ENCODE results near the gene ST3GAL4.
"Not testable (repeated sequence)": the region's sequence is repeated elsewhere in the genome, so short reads cannot be mapped to it uniquely, and the experiment has no call there.

ST3GAL4 gene

GRCh38 chr11:126370016-126370415 is 14.5 kb downstream of the ST3GAL4 start:
- TF ChIP-seq CTCF (conservative IDR thresholded peaks at IDR 0.05; ENCODE audit: low read length) (no peak), EZH2phosphoT487 (IDR thresholded peaks at IDR 0.05; ENCODE audit: borderline replicate concordance) (no peak)
- no peak overlapping the region for H3K4me3 ChIP-seq (ENCODE audit: low read length, poor library complexity, severe bottlenecking)

GRCh38 chr11:126371595-126371994 is 16.1 kb downstream of the ST3GAL4 start:
- Histone ChIP-seq H3K9ac (ENCODE audit: low read depth, low read length, poor library complexity, severe bottlenecking) (no peak overlapping the region), H3K27me3 (ENCODE audit: insufficient read depth, low read length, poor library complexity, severe bottlenecking) (no peaks in the 10 kb centered on the region), H3K9me2 (replicated peaks; ENCODE audit: low read depth, low read length) (no peaks in the 10 kb centered on the region), H4K20me1 (ENCODE audit: insufficient read depth, low read length, poor library complexity, severe bottlenecking) (peaks cover 10% of the 10 kb centered on the region), H3K79me2 (ENCODE audit: insufficient read depth, low read length) (peaks cover 95% of the 10 kb centered on the region), H2AFZ (ENCODE audit: low read length) (no peak overlapping the region), H3K4me1 (ENCODE audit: insufficient read depth, low read length, poor library complexity, severe bottlenecking) (peaks cover 34% of the 10 kb centered on the region), H3F3A (ENCODE audit: low read depth) (no peaks in the 10 kb centered on the region), H3K4me2 (ENCODE audit: low read depth, low read length, poor library complexity, severe bottlenecking) (no peak overlapping the region), H3K4me3 (ENCODE audit: low read length, poor library complexity, severe bottlenecking) (no peak overlapping the region), H3K9me3 (ENCODE audit: insufficient read depth, low read depth, low read length) (no peaks in the 10 kb centered on the region), H3K36me3 (ENCODE audit: insufficient read depth, low read length) (0 out of 2 replicates have a peak, but pooled peaks cover 4% of the 10 kb centered on the region)
- TF ChIP-seq CTCF (conservative IDR thresholded peaks at IDR 0.05; ENCODE audit: low read length), result no peak
- no peak for TF ChIP-seq EZH2phosphoT487 (IDR thresholded peaks at IDR 0.05; ENCODE audit: borderline replicate concordance)

More at GRCh38 chr11:126370016-126370415, 14.5 kb downstream of the ST3GAL4 start:
- Histone ChIP-seq H4K20me1 (ENCODE audit: insufficient read depth, low read length, poor library complexity, severe bottlenecking) (peaks cover 12% of the 10 kb centered on the region), H3K79me2 (ENCODE audit: insufficient read depth, low read length) (peaks cover 92% of the 10 kb centered on the region), H3K4me1 (ENCODE audit: insufficient read depth, low read length, poor library complexity, severe bottlenecking) (peaks cover 36% of the 10 kb centered on the region), H3K9me2 (replicated peaks; ENCODE audit: low read depth, low read length) (no peaks in the 10 kb centered on the region), H3K4me2 (ENCODE audit: low read depth, low read length, poor library complexity, severe bottlenecking) (peak overlapping the region; percentile 13), H3K9me3 (ENCODE audit: insufficient read depth, low read depth, low read length) (no peaks in the 10 kb centered on the region), H2AFZ (ENCODE audit: low read length) (no peak overlapping the region), H3K36me3 (ENCODE audit: insufficient read depth, low read length) (0 out of 2 replicates have a peak, but pooled peaks cover 4% of the 10 kb centered on the region), H3K27me3 (ENCODE audit: insufficient read depth, low read length, poor library complexity, severe bottlenecking) (no peaks in the 10 kb centered on the region), H3K9ac (ENCODE audit: low read depth, low read length, poor library complexity, severe bottlenecking) (no peak overlapping the region), H3F3A (ENCODE audit: low read depth) (no peaks in the 10 kb centered on the region)

- H3K9me3 ChIP-seq (ENCODE audit: insufficient read depth, low read depth, low read length); H3K9me2 ChIP-seq (replicated peaks; ENCODE audit: low read depth, low read length); H3K9ac ChIP-seq (ENCODE audit: low read depth, low read length, poor library complexity, severe bottlenecking); H3K27me3 ChIP-seq (ENCODE audit: insufficient read depth, low read length, poor library complexity, severe bottlenecking); H3K36me3 ChIP-seq (ENCODE audit: insufficient read depth, low read length); H2AFZ ChIP-seq (ENCODE audit: low read length); H3F3A ChIP-seq (ENCODE audit: low read depth); H3K4me2 ChIP-seq (ENCODE audit: low read depth, low read length, poor library complexity, severe bottlenecking); H3K4me3 ChIP-seq (ENCODE audit: low read length, poor library complexity, severe bottlenecking): not testable (repeated sequence)
- Histone ChIP-seq H3K4me1 (ENCODE audit: insufficient read depth, low read length, poor library complexity, severe bottlenecking) (peaks cover 19% of the 10 kb centered on the region), H4K20me1 (ENCODE audit: insufficient read depth, low read length, poor library complexity, severe bottlenecking) (peaks cover 13% of the 10 kb centered on the region), H3K79me2 (ENCODE audit: insufficient read depth, low read length) (peaks cover 93% of the 10 kb centered on the region)
These were observed 18.0 kb downstream of the ST3GAL4 start for GRCh38 chr11:126373389-126374066.

GRCh38 chr11:126374562-126375300 is 19.2 kb downstream of the ST3GAL4 start:
- H3K9me3 ChIP-seq (ENCODE audit: insufficient read depth, low read depth, low read length); H3K9me2 ChIP-seq (replicated peaks; ENCODE audit: low read depth, low read length); H3K36me3 ChIP-seq (ENCODE audit: insufficient read depth, low read length); H3K4me3 ChIP-seq (ENCODE audit: low read length, poor library complexity, severe bottlenecking); H3K9ac ChIP-seq (ENCODE audit: low read depth, low read length, poor library complexity, severe bottlenecking); H3F3A ChIP-seq (ENCODE audit: low read depth); H3K27me3 ChIP-seq (ENCODE audit: insufficient read depth, low read length, poor library complexity, severe bottlenecking); H3K4me2 ChIP-seq (ENCODE audit: low read depth, low read length, poor library complexity, severe bottlenecking); H2AFZ ChIP-seq (ENCODE audit: low read length): not testable (repeated sequence)
- peaks cover 11% of the 10 kb centered on the region for H3K4me1 ChIP-seq (ENCODE audit: insufficient read depth, low read length, poor library complexity, severe bottlenecking)
- H4K20me1 ChIP-seq (ENCODE audit: insufficient read depth, low read length, poor library complexity, severe bottlenecking), result peaks cover 13% of the 10 kb centered on the region
- H3K79me2 ChIP-seq (ENCODE audit: insufficient read depth, low read length), result peaks cover 92% of the 10 kb centered on the region
